HG02884 (cell line): Measurements from ENCODE around the gene ASH1L.
"Not testable (repeated sequence)": the region's sequence is repeated elsewhere in the genome, so short reads cannot be mapped to it uniquely, and the experiment has no call there.

Experiments
- ATAC-seq: cut with Tn5 transposase; IDR thresholded peaks from one replicate; pipeline ENCODE4 v1.9.1; 2021; ENCODE audit warnings: mild to moderate bottlenecking, moderate library complexity; ENCODE audit not compliant: unreplicated experiment

ASH1L gene

GRCh38 chr1:155316922-155317321 is 245.7 kb downstream of the ASH1L start:
- ATAC-seq, result no peak

- ATAC-seq, result no peak
Measured at GRCh38 chr1:155313261-155313660, 249.3 kb downstream of the ASH1L start.

GRCh38 chr1:155309423-155310021 is 253.1 kb downstream of the ASH1L start:
- no peak for ATAC-seq

GRCh38 chr1:155308493-155309422 is 253.8 kb downstream of the ASH1L start, which contains the start of gene FDPS:
TSS of gene FDPS (plus strand) at chr1:155308866. CDS start at chr1:155309790, 924 bp downstream.
- peak; percentile 94 for ATAC-seq

- no peak for ATAC-seq
Measured at GRCh38 chr1:155307247-155307740, 255.3 kb downstream of the ASH1L start.

GRCh38 chr1:155305881-155306391 is 256.7 kb downstream of the ASH1L start:
- ATAC-seq, result no peak

GRCh38 chr1:155304558-155305063 is 258.0 kb downstream of the ASH1L start:
- ATAC-seq, result no peak

- no peak for ATAC-seq
Measured at GRCh38 chr1:155301342-155301841, 261.2 kb downstream of the ASH1L start, which contains the start of gene PKLR. TSS of gene PKLR (minus strand) at chr1:155301438. CDS start at chr1:155301395, 43 bp downstream.

GRCh38 chr1:155300553-155301329 is 261.9 kb downstream of the ASH1L start:
- ATAC-seq, result no peak

- no peak for ATAC-seq
Measured at GRCh38 chr1:155300024-155300423, 262.6 kb downstream of the ASH1L start.

- no peak for ATAC-seq
Measured at GRCh38 chr1:155297384-155297783, 265.2 kb downstream of the ASH1L start.

- no peak for ATAC-seq
Measured at GRCh38 chr1:155296661-155297060, 265.9 kb downstream of the ASH1L start.

GRCh38 chr1:155295942-155296267 is 266.7 kb downstream of the ASH1L start:
- ATAC-seq, result no peak

- ATAC-seq, result no peak
Measured at GRCh38 chr1:155295183-155295941, 267.2 kb downstream of the ASH1L start.

GRCh38 chr1:155294520-155295182 is 268.0 kb downstream of the ASH1L start:
- ATAC-seq, result no peak

- no peak for ATAC-seq
Measured at GRCh38 chr1:155293086-155293749, 269.4 kb downstream of the ASH1L start.

- ATAC-seq, result not testable (repeated sequence)
Measured at GRCh38 chr1:155291006-155291405, 271.6 kb downstream of the ASH1L start.

- ATAC-seq, result no peak
Measured at GRCh38 chr1:155287987-155288543, 274.5 kb downstream of the ASH1L start.
